Heart right ventricle (tissue), 16 donors: ENCODE results near the gene SSR1. TPM values are rescaled to one million over a fixed set of nuclear protein-coding genes. Genes with fewer than 3 reads are reported as not detected.

Source experiments
- ATAC-seq, 8 donors: fragments of 200-7000 bp; cut with Tn5 transposase; one replicate each; pipeline ENCODE4 v1.9.1; 2020; ENCODE audit warnings: mild to moderate bottlenecking in 8 of 8, moderate library complexity in 8 of 8, moderate number of reproducible peaks in 1 of 8
- DNase-seq, 2 donors: peaks; one replicate each; pipeline ENCODE4 v3.0.0-alpha.2; 2020
- H3K27ac ChIP-seq, 10 donors: fragments of 200-600 bp; sonication (generic) in 2 of 10; one replicate each; pipeline versions ENCODE4 v1.5.0 to v1.8.0; 2020 to 2022; ENCODE audit warnings: mild to moderate bottlenecking in 3 of 10
- H3K27me3 ChIP-seq, 7 donors: fragments of 200-600 bp; one replicate each; pipeline ENCODE4 v1.8.0; 2021 to 2022; ENCODE audit warnings: mild to moderate bottlenecking in 2 of 7
- H3K36me3 ChIP-seq, 9 donors: fragments of 200-600 bp; sonication (generic) in 1 of 9; one replicate each; pipeline versions ENCODE4 v1.5.0 to v1.8.0; 2020 to 2022; ENCODE audit warnings: mild to moderate bottlenecking in 2 of 9
- H3K4me1 ChIP-seq, 9 donors: fragments of 200-600 bp; sonication (generic) in 1 of 9; one replicate each; pipeline versions ENCODE4 v1.5.0 to v1.8.0; 2020 to 2022; ENCODE audit warnings: mild to moderate bottlenecking in 4 of 9
- H3K4me3 ChIP-seq, 10 donors: fragments of 200-600 bp; sonication (generic) in 2 of 10; one replicate each; pipeline versions ENCODE4 v1.5.0 to v1.8.0; 2020 to 2022; ENCODE audit warnings: mild to moderate bottlenecking in 7 of 10, moderate library complexity in 2 of 10
- H3K9me3 ChIP-seq, 11 donors: fragments of 200-600 bp in 10 of 11; sonication (generic) in 2 of 11; one replicate each; pipeline versions ENCODE4 v1.5.0 to v1.8.0; 2013 to 2022; ENCODE audit warnings: mild to moderate bottlenecking in 2 of 11, control low read depth in 1 of 11, moderate library complexity in 1 of 11
- WGBS, 2 donors: extraction: QIAGEN DNeasy Blood & Tissue Kit; methylation state at CpG; one replicate each; pipeline ENCODE4 v1.1.7; 2013; ENCODE audit warnings: inconsistent platforms in 1 of 2; 5-methylcytosine and 5-hydroxymethylcytosine counted together
- intact Hi-C, 10 donors: fragments of 100-400 bp; cut with DNase I; formaldehyde crosslinking; loops; one replicate each; pipeline versions ENCODE4 v1.11.1 to v1.14.2; 2022
- polyA plus RNA-seq, 2 donors: library from polyadenylated mRNA; stranded (reverse); fragments of 200-250 nt; gene quantifications; one replicate each; pipeline ENCODE4 v1.2.3, GENCODE V29; 2013
- total RNA-seq, 10 donors: library from RNA; stranded (reverse); fragmentation: NEBNext Ultra II Directional in 3 of 10; extraction: Animal tissue kit (Norgen Biotek cat#: 25700) in 3 of 10; gene quantifications; one replicate each; pipeline versions ENCODE4 v1.2.1 to v1.2.4, GENCODE V29; 2021 to 2023
- TF ChIP-seq, protein P1 (sequence below), 9 donors: fragments of 200-600 bp; sonication (generic) in 2 of 9; IDR thresholded peaks; one replicate each; pipeline versions ENCODE4 v1.5.0 to v1.8.0; 2021 to 2022; ENCODE audit warnings: antibody characterized with exemption in 9 of 9, mild to moderate bottlenecking in 5 of 9, moderate library complexity in 1 of 9
- donor health status: Arrhythmogenic right ventricular cardiomyopathy.
- donor health status: ischemic (EF 13 %, LVEDD 7.1; RV severe dilation, severe dysfunction).
- donor health status: healthy with polysubstance abuse.
- donor health status: DM: no; HTN: yes; CAD: no.
- donor health status: DM: no; HTN: no; CAD: no.
- donor health status: ischemic (EF 25% LVEDD 6.9; RV normal size, moderate dysfunction).
- donor health status: ischemic (EF 25% LVEDD 5.7; RV mildly dilated, moderate dysfunction).
- donor health status: healthy.
- donor health status: DM: yes; HTN: yes; CAD: no.
- donor health status: Ischemic cardiomyopathy.
- donor health status: ischemic (EF 35%, LVEDD 5.7; RV mildly dilated, moderate dysfunction).
- donor health status: nonischemic (EF 11% LVEDD 7.7; RV severe dilation, severe dysfunction).
- donor health status: DM: yes; HTN: yes; CAD: no.
- donor health status: PGD.
- donor health status: ischemic (EF 29% LVEDD 5.4; RV normal size, mild dysfunction).
- donor health status: nonischemic (EF 23%, LVEDD 6.1; RV moderate dilation, normal function).

Gene SSR1
- total and polyA plus RNA-seq, 12 donors: 8.3 to 80.5 (median 60.8) TPM

GRCh38 chr6:7273709-7274108 lies 39.3 kb downstream of the SSR1 start:
- intact Hi-C loops: loop anchor here in 3 of 10 donors (2.0 to 10.0 kb wide), 3 partner anchors 121 to 341 kb away; no protein-coding TSS in a partner anchor
- H3K4me1 ChIP-seq: peaks cover 0 to 15% (median 0%) of the 10 kb centered on the region in 9 donors

GRCh38 chr6:7271205-7271534 lies 41.8 kb downstream of the SSR1 start:
- TF ChIP-seq, protein P1, sequence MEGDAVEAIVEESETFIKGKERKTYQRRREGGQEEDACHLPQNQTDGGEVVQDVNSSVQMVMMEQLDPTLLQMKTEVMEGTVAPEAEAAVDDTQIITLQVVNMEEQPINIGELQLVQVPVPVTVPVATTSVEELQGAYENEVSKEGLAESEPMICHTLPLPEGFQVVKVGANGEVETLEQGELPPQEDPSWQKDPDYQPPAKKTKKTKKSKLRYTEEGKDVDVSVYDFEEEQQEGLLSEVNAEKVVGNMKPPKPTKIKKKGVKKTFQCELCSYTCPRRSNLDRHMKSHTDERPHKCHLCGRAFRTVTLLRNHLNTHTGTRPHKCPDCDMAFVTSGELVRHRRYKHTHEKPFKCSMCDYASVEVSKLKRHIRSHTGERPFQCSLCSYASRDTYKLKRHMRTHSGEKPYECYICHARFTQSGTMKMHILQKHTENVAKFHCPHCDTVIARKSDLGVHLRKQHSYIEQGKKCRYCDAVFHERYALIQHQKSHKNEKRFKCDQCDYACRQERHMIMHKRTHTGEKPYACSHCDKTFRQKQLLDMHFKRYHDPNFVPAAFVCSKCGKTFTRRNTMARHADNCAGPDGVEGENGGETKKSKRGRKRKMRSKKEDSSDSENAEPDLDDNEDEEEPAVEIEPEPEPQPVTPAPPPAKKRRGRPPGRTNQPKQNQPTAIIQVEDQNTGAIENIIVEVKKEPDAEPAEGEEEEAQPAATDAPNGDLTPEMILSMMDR (IDR thresholded peaks at IDR 0.05): no peak
- H3K4me1 ChIP-seq: peaks cover 0 to 22% (median 0%) of the 10 kb centered on the region in 9 donors
- H3K27me3 ChIP-seq: no peaks in the 10 kb centered on the region
- intact Hi-C loops: loop anchor here in 2 of 10 donors (10.0 kb wide), 2 partner anchors 124 to 344 kb away; no protein-coding TSS in a partner anchor
- no peak overlapping the region for H3K4me3 ChIP-seq
- peaks cover 0 to under 1% (median 0%) of the 10 kb centered on the region in 11 donors for H3K9me3 ChIP-seq
- DNase-seq (no peak), ATAC-seq (no peak)
- H3K27ac ChIP-seq: no peak overlapping the region
- 77 to 91% methylated on average over 11 of the region's 11 CpGs for WGBS, 2 donors
- no peaks in the 10 kb centered on the region for H3K36me3 ChIP-seq

More at GRCh38 chr6:7273709-7274108, 39.3 kb downstream of the SSR1 start:
- TF ChIP-seq, protein P1 (IDR thresholded peaks at IDR 0.05): no peak
- no peaks in the 10 kb centered on the region for H3K36me3 ChIP-seq
- no peaks in the 10 kb centered on the region for H3K9me3 ChIP-seq
- H3K4me3 ChIP-seq: no peak overlapping the region
- WGBS, 2 donors: 71 to 74% methylated on average over 10 of the region's 10 CpGs
- no peak overlapping the region for H3K27ac ChIP-seq
- no peaks in the 10 kb centered on the region for H3K27me3 ChIP-seq
- DNase-seq: no peak
- ATAC-seq: no peak

- no peak overlapping the region for H3K27ac ChIP-seq
- no peaks in the 10 kb centered on the region for H3K27me3 ChIP-seq
- no peak overlapping the region for H3K4me3 ChIP-seq
- ATAC-seq: no peak
- DNase-seq: no peak
- WGBS, 2 donors: 87% methylated on average over 16 of the region's 16 CpGs
- TF ChIP-seq, protein P1 (IDR thresholded peaks at IDR 0.05): no peak
- H3K9me3 ChIP-seq: peaks cover 0 to 3% (median 0%) of the 10 kb centered on the region in 11 donors
- H3K36me3 ChIP-seq: no peaks in the 10 kb centered on the region
- H3K4me1 ChIP-seq: peaks cover 0 to 23% (median 0%) of the 10 kb centered on the region in 9 donors
- intact Hi-C loops: loop anchor here in 2 of 10 donors (10.0 kb wide), 2 partner anchors 124 to 344 kb away; no protein-coding TSS in a partner anchor
Measured at GRCh38 chr6:7270320-7271204, 42.4 kb downstream of the SSR1 start.

DNA sequence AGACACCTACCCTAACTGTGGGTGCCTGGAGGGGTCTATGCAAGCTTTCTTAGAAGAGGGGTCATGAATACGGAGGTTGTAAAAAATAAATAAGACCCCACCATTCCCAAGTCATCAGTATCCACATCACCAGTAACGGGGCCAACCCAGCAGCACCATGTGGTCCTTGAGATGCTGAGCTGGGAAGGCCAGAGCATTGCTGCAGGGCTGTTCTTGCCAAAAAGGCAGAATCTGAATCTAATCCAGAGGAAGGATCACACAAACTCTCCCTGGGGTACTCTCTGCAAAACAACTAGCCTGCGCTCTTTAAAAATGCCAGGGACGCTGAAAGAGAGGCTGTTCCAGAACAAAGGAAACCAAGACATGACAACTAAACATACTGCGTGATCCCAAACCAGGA lies 43.2 kb downstream of the SSR1 start:
- no peak overlapping the region for H3K4me3 ChIP-seq
- intact Hi-C loops: loop anchor here in 2 of 10 donors (10.0 kb wide), 2 partner anchors 125 to 345 kb away; no protein-coding TSS in a partner anchor
- H3K27ac ChIP-seq: no peak overlapping the region
- WGBS, 2 donors: 80 to 82% methylated on average over 5 of the region's 5 CpGs
- DNase-seq (no peak), ATAC-seq (peak in 2 of 8 donors; percentile 14 to 42)
- peaks cover 0 to 24% (median 0%) of the 10 kb centered on the region in 9 donors for H3K4me1 ChIP-seq
- H3K9me3 ChIP-seq: peaks cover 0 to 3% (median 0%) of the 10 kb centered on the region in 11 donors
- H3K27me3 ChIP-seq: no peaks in the 10 kb centered on the region
- TF ChIP-seq, protein P1 (IDR thresholded peaks at IDR 0.05): no peak
- no peaks in the 10 kb centered on the region for H3K36me3 ChIP-seq
